Measurements from ENCODE around the gene POU2F1. TPM values are rescaled to one million over a fixed set of nuclear protein-coding genes. Genes with fewer than 3 reads are reported as not detected.
A peak's percentile ranks its signal among the peaks of the same experiment; 100 is the strongest.

POU2F1 gene
- total RNA-seq, 6 donors from 2014 or later, result 9.1 to 26.8 (median 15.6) TPM

- no peaks in the 10 kb centered on the region for H3K27me3 ChIP-seq
- H3K36me3 ChIP-seq, result peaks cover 4 to 30% (median 5%) of the 10 kb centered on the region in 4 donors
- H3K9me3 ChIP-seq, result no peaks in the 10 kb centered on the region
- 90 to 94% methylated on average over 1 of the region's 1 CpG for whole genome bisulfite sequencing, 2 donors
- TF ChIP-seq EP300 (IDR thresholded peaks at IDR 0.05) (no peak), CTCF (IDR thresholded peaks at IDR 0.05) (no peak), POLR2A (IDR thresholded peaks at IDR 0.05) (no peak), POLR2AphosphoS5 (IDR thresholded peaks at IDR 0.05) (no peak)
- ATAC-seq (ENCODE audit: low FRiP score in 2 of 2), result no peak
- no peak for DNase-seq
- H3K4me3 ChIP-seq, result no peak overlapping the region
- H3K4me1 ChIP-seq, result peaks cover 0 to 21% (median 14%) of the 10 kb centered on the region in 4 donors
- H3K27ac ChIP-seq, result no peak overlapping the region
These were observed 187.7 kb downstream of the POU2F1 start for GRCh38 chr1:167408355-167408754.

- no peaks in the 10 kb centered on the region for H3K9me3 ChIP-seq
- H3K27me3 ChIP-seq, result no peaks in the 10 kb centered on the region
- peaks cover 4 to 35% (median 5%) of the 10 kb centered on the region in 4 donors for H3K36me3 ChIP-seq
- ATAC-seq (ENCODE audit: low FRiP score in 2 of 2) (no peak), DNase-seq (no peak)
- H3K27ac ChIP-seq, result no peak overlapping the region
- peaks cover 0 to 14% (median 7%) of the 10 kb centered on the region in 4 donors for H3K4me1 ChIP-seq
- no peak overlapping the region for H3K4me3 ChIP-seq
- TF ChIP-seq POLR2AphosphoS5 (IDR thresholded peaks at IDR 0.05) (no peak), EP300 (IDR thresholded peaks at IDR 0.05) (no peak), POLR2A (IDR thresholded peaks at IDR 0.05) (no peak), CTCF (IDR thresholded peaks at IDR 0.05) (no peak)
- 88 to 100% methylated on average over 1 of the region's 1 CpG for WGBS, 2 donors
These were observed 188.5 kb downstream of the POU2F1 start for GRCh38 chr1:167409183-167409582.

- Histone ChIP-seq H3K9me3 (no peaks in the 10 kb centered on the region), H3K27me3 (no peaks in the 10 kb centered on the region), H3K36me3 (peaks cover 4 to 47% (median 9%) of the 10 kb centered on the region in 4 donors), H3K27ac (no peak overlapping the region), H3K4me3 (no peak overlapping the region), H3K4me1 (peaks cover 0 to 9% (median 5%) of the 10 kb centered on the region in 4 donors)
- TF ChIP-seq POLR2A (IDR thresholded peaks at IDR 0.05) (no peak), CTCF (IDR thresholded peaks at IDR 0.05) (no peak), POLR2AphosphoS5 (IDR thresholded peaks at IDR 0.05) (no peak), EP300 (IDR thresholded peaks at IDR 0.05) (no peak)
- DNase-seq (no peak), ATAC-seq (ENCODE audit: low FRiP score in 2 of 2) (no peak)
- 83 to 88% methylated on average over 4 of the region's 4 CpGs for WGBS, 2 donors
These were observed 191.4 kb downstream of the POU2F1 start for GRCh38 chr1:167412072-167412471.

GRCh38 chr1:167412920-167413319 is 192.2 kb downstream of the POU2F1 start:
- H3K9me3 ChIP-seq, result no peaks in the 10 kb centered on the region
- DNase-seq (no peak), ATAC-seq (ENCODE audit: low FRiP score in 2 of 2) (no peak)
- 61 to 62% methylated on average over 5 of the region's 5 CpGs for WGBS, 2 donors
- H3K27me3 ChIP-seq, result no peaks in the 10 kb centered on the region
- no peak overlapping the region for H3K4me3 ChIP-seq
- no peak overlapping the region for H3K27ac ChIP-seq
- TF ChIP-seq POLR2A (IDR thresholded peaks at IDR 0.05) (no peak), POLR2AphosphoS5 (IDR thresholded peaks at IDR 0.05) (no peak), EP300 (IDR thresholded peaks at IDR 0.05) (no peak), CTCF (IDR thresholded peaks at IDR 0.05) (no peak)
- peaks cover 0 to 18% (median 6%) of the 10 kb centered on the region in 4 donors for H3K4me1 ChIP-seq
- H3K36me3 ChIP-seq, result peaks cover 4 to 47% (median 9%) of the 10 kb centered on the region in 4 donors

- Histone ChIP-seq H3K27ac (peak overlapping the region in 1 of 4 donors; percentile 2), H3K9me3 (no peaks in the 10 kb centered on the region), H3K4me1 (peaks cover 0 to 19% (median 6%) of the 10 kb centered on the region in 4 donors), H3K4me3 (no peak overlapping the region), H3K27me3 (no peaks in the 10 kb centered on the region), H3K36me3 (peaks cover 4 to 43% (median 9%) of the 10 kb centered on the region in 4 donors)
- no peak for ATAC-seq (ENCODE audit: low FRiP score in 2 of 2)
- DNase-seq, result no peak
- 74 to 82% methylated on average over 3 of the region's 3 CpGs for WGBS, 2 donors
- TF ChIP-seq POLR2AphosphoS5 (IDR thresholded peaks at IDR 0.05) (no peak), POLR2A (IDR thresholded peaks at IDR 0.05) (no peak), CTCF (IDR thresholded peaks at IDR 0.05) (no peak)
These were observed 192.6 kb downstream of the POU2F1 start for GRCh38 chr1:167413328-167413727.

All from upper lobe of left lung (tissue), 6 donors.